Glutamatergic neuron (in vitro differentiated cells): ENCODE measurements around the gene NUAK1. TPM values are rescaled to one million over a fixed set of nuclear protein-coding genes. Genes with fewer than 3 reads are reported as not detected.

Experiments
- DNase-seq: peaks from one replicate; pipeline ENCODE4 v3.0.0; 2022
- H3K27ac Mint-ChIP-seq: one replicate; pipeline ENCODE4 v1.8.0; 2020; ENCODE audit warnings: mild to moderate bottlenecking, mixed read lengths, inconsistent platforms; ENCODE audit not compliant: unreplicated experiment
- H3K27me3 Mint-ChIP-seq: one replicate; pipeline ENCODE4 v1.8.0; 2020; ENCODE audit warnings: mild to moderate bottlenecking, moderate library complexity, mixed read lengths, inconsistent platforms; ENCODE audit not compliant: unreplicated experiment
- H3K36me3 Mint-ChIP-seq: one replicate; pipeline ENCODE4 v1.8.0; 2020; ENCODE audit warnings: mild to moderate bottlenecking, mixed read lengths, inconsistent platforms; ENCODE audit not compliant: unreplicated experiment
- H3K4me1 Mint-ChIP-seq: one replicate; pipeline ENCODE4 v1.8.0; 2020; ENCODE audit warnings: mild to moderate bottlenecking, low read depth, mixed read lengths, inconsistent platforms; ENCODE audit not compliant: unreplicated experiment
- H3K4me3 Mint-ChIP-seq: one replicate; pipeline ENCODE4 v1.8.0; 2020; ENCODE audit warnings: mild to moderate bottlenecking, mixed read lengths, inconsistent platforms; ENCODE audit not compliant: unreplicated experiment
- H3K9me3 Mint-ChIP-seq: one replicate; pipeline ENCODE4 v1.8.0; 2020; ENCODE audit warnings: mild to moderate bottlenecking, moderate library complexity, mixed read lengths, inconsistent platforms; ENCODE audit not compliant: unreplicated experiment
- total RNA-seq: library from RNA; stranded (reverse); fragmentation: NEBNext Ultra II Directional; extraction: Animal tissue kit (Norgen Biotek cat#: 25700); gene quantifications from one replicate; pipeline ENCODE4 v1.2.1, GENCODE V29; 2021; ENCODE audit not compliant: unreplicated experiment
- TF ChIP-seq, protein P1 (sequence below): fragments of 200-600 bp; sonication (generic); IDR thresholded peaks from one replicate; pipeline ENCODE4 v1.5.0; 2021; ENCODE audit not compliant: partially characterized antibody, unreplicated experiment

NUAK1 gene
- total RNA-seq, 1 donor from 2014 or later = 18.8 TPM

DNA sequence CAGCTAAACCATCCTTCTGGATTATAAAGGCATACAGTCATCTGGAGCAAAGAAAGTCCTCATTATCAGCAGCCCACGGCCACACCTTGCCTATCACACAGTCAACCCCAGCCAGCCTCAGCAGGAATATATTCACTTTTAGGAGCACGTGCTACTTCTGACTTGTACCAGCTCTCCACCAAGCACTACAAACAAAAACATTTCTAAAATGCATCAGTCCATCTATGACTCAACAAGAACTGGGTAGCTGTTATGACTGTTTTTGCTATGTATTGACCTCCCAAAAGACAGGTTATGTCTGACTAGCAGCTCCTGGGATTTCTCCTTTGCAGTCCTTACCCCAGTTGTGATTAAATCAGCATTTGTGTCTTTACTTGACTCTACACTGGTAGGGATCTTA, 31.2 kb downstream of the NUAK1 start:
- peaks cover 1% of the 10 kb centered on the region for H3K27me3 Mint-ChIP-seq
- H3K9me3 Mint-ChIP-seq = no peaks in the 10 kb centered on the region
- DNase-seq = no peak
- H3K4me1 Mint-ChIP-seq = peaks cover 10% of the 10 kb centered on the region
- H3K36me3 Mint-ChIP-seq = no peaks in the 10 kb centered on the region
- H3K27ac Mint-ChIP-seq = no peak overlapping the region
- H3K4me3 Mint-ChIP-seq = no peak overlapping the region
- TF ChIP-seq, protein P1, sequence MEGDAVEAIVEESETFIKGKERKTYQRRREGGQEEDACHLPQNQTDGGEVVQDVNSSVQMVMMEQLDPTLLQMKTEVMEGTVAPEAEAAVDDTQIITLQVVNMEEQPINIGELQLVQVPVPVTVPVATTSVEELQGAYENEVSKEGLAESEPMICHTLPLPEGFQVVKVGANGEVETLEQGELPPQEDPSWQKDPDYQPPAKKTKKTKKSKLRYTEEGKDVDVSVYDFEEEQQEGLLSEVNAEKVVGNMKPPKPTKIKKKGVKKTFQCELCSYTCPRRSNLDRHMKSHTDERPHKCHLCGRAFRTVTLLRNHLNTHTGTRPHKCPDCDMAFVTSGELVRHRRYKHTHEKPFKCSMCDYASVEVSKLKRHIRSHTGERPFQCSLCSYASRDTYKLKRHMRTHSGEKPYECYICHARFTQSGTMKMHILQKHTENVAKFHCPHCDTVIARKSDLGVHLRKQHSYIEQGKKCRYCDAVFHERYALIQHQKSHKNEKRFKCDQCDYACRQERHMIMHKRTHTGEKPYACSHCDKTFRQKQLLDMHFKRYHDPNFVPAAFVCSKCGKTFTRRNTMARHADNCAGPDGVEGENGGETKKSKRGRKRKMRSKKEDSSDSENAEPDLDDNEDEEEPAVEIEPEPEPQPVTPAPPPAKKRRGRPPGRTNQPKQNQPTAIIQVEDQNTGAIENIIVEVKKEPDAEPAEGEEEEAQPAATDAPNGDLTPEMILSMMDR = no peak

DNA sequence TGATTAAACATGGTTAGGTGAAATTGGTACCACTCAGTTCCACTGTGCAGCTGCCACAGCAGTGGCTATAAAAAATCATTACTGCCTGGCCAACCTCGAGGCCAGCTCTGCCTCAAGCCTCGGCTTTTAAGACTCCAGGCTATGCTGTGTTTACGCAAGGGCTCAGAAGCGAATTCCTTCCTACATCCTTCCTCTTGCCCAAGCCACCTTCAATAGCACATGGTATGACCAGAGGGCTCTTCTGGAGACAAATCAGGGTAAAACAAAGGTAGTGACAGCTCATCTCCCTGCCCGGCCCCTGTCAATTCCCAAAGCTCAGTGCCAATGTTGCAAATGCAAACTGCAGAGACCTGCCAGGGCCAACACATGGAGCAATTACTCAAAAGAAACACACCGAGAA, 31.9 kb downstream of the NUAK1 start:
- H3K4me3 Mint-ChIP-seq = no peak overlapping the region
- H3K27me3 Mint-ChIP-seq = peaks cover 1% of the 10 kb centered on the region
- no peaks in the 10 kb centered on the region for H3K36me3 Mint-ChIP-seq
- H3K9me3 Mint-ChIP-seq = peaks cover 1% of the 10 kb centered on the region
- peaks cover 10% of the 10 kb centered on the region for H3K4me1 Mint-ChIP-seq
- TF ChIP-seq, protein P1 = no peak
- no peak overlapping the region for H3K27ac Mint-ChIP-seq
- no peak for DNase-seq

DNA sequence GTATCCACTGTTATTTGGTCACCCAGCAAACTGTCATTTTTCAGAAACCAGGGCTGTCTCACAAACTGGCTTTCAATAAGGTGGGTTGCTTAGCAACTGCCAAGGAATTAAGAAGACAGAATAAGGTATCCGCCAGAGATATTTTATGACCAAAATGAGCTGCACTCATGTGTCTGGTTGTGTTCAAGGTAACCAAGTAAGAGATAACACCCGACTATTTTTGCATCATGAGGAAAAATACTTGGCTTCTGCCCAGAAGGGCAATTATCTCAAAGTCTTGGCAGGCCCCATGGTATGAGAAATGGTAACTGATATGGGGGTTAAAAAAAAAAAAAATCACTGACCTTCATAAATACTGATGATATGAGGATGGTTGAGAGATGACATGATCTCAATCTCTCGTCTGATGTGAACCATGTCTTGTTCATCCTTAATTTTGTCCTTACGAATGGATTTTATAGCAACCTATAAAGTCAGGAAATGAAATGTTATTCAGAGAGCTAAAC, 32.6 kb downstream of the NUAK1 start:
- TF ChIP-seq, protein P1 = no peak
- H3K27ac Mint-ChIP-seq = no peak overlapping the region
- no peak for DNase-seq
- no peaks in the 10 kb centered on the region for H3K36me3 Mint-ChIP-seq
- H3K9me3 Mint-ChIP-seq = peaks cover 4% of the 10 kb centered on the region
- no peak overlapping the region for H3K4me3 Mint-ChIP-seq
- peaks cover 1% of the 10 kb centered on the region for H3K27me3 Mint-ChIP-seq
- H3K4me1 Mint-ChIP-seq = peaks cover 10% of the 10 kb centered on the region

DNA sequence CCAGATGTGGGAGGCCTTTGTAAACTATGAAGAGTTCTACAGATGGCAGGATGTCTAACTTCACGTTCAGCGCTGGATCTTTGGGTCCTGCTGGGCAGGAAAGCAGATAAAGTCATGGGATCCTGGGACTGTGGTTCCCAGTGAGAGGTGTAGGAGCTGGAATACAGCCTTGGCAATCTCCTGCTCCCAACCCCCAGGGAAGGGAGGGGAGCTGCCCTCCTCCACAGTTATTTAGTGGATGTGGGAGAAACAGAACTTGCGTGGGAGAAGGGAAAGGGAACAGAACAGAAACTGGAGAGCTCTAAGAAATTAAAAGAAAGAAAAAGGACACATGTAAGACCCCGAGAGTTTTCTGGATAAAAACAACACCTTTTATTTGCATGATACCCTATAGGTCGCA, 37.0 kb downstream of the NUAK1 start:
- H3K27ac Mint-ChIP-seq = no peak overlapping the region
- no peaks in the 10 kb centered on the region for H3K4me1 Mint-ChIP-seq

DNA sequence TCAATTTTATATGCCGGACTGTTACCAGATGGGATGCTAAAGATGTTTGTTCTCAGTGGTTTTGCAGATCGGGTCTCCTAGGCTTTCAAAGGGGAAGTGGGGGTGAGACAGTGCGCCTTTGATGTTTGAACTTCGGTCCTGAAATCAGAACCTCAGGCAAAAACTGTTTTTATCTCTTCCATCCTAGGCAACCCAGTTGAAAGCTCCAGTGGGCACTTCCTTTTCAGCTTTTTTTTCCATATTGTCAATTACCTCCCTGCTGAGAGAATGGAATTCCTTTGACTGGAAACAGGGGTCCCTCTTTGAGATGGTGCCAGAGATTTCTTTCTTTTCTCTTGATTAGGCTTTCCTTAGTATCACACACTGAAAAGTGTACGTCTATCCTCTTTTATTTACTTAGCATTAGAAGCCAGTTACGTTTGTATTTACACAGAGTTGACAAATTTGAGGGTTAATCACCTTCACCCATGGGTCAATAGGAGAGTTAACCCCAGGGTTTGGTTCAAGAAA, 40.0 kb downstream of the NUAK1 start:
- H3K9me3 Mint-ChIP-seq = peaks cover 8% of the 10 kb centered on the region
- DNase-seq = no peak
- TF ChIP-seq, protein P1 = no peak
- H3K27me3 Mint-ChIP-seq = peaks cover 4% of the 10 kb centered on the region
- H3K27ac Mint-ChIP-seq = no peak overlapping the region
- H3K4me1 Mint-ChIP-seq = peaks cover 2% of the 10 kb centered on the region
- H3K36me3 Mint-ChIP-seq = peaks cover 10% of the 10 kb centered on the region
- H3K4me3 Mint-ChIP-seq = no peak overlapping the region

More for the DNA sequence above, 37.0 kb downstream of the NUAK1 start:
- DNase-seq = no peak
- Mint-ChIP-seq H3K9me3 (peaks cover 4% of the 10 kb centered on the region), H3K4me3 (no peak overlapping the region), H3K27me3 (peaks cover 1% of the 10 kb centered on the region), H3K36me3 (peaks cover 5% of the 10 kb centered on the region)
- TF ChIP-seq, protein P1 = no peak
